Skeletal muscle cell (primary cell): ENCODE results near the gene MTA3.
"Not testable (repeated sequence)": the region's sequence is repeated elsewhere in the genome, so short reads cannot be mapped to it uniquely, and the experiment has no call there.

Source experiments
- DNase-seq: peaks from one replicate; pipeline ENCODE4 v3.0.0-alpha.2; 2010; ENCODE audit warnings: low read depth
- H3K4me3 ChIP-seq: 2 replicates; pipeline ENCODE4 v1.5.1; 2011; ENCODE audit warnings: low read depth, mild to moderate bottlenecking, control low read depth, low read length, moderate library complexity

The MTA3 gene

DNA sequence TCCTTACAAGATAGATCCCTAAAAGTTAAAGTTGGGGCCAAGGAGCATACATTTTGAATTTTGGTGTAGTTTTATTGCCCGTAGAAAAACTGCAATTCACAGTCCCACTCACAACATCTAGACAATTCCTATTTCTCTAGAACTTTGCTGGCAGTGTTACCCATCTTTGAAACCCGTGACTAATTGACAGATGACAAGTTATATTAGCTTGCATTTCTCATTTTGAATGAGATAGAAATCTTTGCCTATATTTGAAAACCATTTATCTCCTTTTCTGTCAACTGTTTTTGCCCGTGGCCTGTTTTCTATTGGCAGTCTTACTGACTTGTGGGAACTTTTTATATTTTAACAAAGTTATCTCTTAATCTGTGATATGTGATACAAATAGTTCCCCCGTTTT, 145.5 kb downstream of the MTA3 start:
- no peak for DNase-seq
- H3K4me3 ChIP-seq: no peak overlapping the region

DNA sequence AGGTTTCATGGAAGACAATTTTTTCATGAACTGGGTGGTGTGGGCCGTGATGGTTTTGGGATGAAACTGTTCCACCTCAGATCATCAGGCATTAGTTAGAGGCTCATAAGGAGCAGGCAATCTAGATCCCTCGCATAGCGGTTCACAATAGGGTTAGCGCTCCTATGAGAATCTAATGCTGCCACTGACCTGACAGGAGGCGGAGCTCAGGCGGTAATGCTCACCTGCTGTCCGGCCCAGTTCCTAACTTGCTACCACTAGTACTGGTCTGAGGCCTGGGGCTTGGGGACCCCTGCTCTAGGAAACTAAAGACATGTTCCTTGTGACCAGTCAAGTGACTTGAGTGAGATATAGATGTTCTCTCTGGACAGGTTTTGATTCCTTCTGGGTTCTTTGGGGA, 146.3 kb downstream of the MTA3 start:
- DNase-seq: no peak
- no peak overlapping the region for H3K4me3 ChIP-seq

DNA sequence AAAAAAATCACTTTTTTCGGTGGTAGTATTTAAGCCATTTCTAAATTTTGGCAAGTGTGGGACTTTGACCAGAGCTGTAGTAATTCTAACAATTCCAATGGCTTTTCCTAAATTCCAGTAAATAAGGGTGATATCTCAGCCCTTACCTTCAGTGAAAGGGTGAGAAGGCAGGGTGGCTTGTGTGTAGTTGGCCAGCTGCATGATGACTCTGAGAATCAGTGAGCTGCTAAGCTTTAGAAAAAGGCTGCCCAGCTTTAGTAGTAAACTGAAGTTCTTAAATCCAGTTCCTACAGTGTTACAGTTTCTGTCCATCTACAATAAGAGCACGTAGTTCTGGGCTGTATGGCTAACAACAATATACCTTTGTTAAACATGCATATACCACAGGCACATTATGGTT, 153.5 kb downstream of the MTA3 start:
- DNase-seq: no peak
- H3K4me3 ChIP-seq: no peak overlapping the region

DNA sequence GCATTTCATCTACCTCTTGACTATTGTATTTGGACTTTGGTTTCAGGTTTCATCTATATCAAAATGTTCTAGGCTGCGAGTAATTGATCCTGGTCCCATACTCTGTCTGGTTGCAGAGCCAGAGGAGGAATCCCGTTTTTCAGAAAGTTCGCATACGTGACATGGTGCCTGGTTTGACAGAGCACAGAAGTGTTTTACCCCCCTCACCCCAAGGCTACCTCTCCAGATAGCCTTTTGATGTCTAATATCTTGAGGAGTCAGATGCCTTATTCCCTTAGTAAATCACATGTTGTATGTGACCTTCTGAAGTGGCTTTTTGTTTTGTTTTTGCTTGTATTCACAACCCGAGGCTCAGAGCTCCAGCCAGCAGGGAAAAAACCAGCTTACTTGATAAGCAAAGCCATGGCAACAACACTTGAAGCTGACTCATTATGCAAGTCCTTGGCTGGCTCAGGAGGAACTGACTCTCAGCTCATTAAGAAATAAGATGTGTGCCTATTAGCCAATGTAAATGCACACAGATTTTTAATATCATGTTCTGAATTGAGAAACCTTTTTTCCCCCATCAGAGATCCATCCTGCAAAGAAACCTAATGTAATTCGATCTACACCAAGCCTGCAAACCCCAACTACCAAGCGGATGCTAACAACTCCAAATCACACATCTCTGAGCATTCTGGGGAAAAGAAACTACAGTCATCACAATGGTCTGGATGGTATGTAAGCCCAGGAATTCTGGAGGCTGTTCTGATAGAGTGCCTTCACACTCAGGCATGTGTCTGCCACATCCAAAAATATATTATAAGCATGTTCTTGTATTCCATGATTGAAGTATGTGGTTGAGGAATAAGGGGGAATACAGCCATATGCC, 154.1 kb downstream of the MTA3 start:
- no peak overlapping the region for H3K4me3 ChIP-seq

DNA sequence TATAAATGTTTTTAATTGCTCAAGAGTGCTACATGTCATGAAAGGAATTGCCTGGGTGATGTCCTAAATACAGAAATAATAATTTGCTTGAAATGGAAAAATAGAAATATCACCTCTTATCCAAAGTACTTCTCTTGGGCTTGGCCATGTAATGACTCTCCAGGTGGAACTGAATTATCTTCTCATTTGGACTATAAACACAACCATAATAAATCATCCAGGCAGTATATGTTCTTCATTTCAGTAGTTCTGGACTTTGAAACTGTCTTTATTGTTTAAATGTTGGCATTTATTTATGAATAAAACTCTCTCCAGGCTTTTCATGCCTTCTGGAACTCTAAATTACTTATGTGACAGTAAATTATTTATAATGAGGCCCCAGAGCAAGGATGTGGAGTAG, 155.0 kb downstream of the MTA3 start:
- H3K4me3 ChIP-seq: no peak overlapping the region
- no peak for DNase-seq

More for the DNA sequence above, 154.1 kb downstream of the MTA3 start:
- DNase-seq: peak; percentile 69

DNA sequence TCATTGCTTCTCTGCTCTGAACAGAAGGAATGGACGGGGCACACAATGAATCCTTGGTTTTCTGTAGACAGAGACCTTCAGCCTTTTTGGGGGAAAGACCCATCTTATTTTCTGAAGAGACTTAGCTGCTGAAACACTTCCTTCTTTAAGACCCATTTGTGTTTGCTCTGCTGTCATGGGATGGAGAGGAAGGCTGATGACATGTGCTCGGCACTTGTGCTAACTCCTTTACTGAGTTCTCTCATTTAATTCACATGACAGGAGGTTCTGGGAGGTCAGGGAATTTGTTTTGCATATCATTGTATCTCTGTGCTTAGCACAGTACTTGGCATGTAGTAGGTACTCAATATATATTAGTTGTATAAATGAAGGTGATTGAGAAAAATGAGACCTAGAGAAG, 156.5 kb downstream of the MTA3 start:
- DNase-seq: no peak
- no peak overlapping the region for H3K4me3 ChIP-seq

DNA sequence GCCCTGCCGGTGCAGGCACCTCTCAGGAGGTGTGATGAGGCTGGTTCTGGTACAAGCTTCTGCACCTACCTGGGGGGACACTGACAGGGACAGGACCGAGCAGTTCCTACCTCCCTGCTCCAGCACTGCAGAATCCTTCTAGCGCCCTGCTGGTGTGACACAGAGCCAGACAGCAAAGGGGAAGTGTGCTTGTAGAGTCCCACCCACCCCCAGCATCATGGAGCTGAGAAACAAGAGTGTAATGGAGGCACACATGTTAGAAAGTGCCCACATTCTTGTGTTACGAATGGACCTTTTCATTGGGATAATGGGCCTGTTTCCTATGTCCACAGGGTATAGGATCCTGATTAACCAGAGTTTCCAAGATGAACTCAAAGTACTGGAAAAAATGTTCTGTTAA, 157.2 kb downstream of the MTA3 start:
- no peak overlapping the region for H3K4me3 ChIP-seq
- DNase-seq: no peak

DNA sequence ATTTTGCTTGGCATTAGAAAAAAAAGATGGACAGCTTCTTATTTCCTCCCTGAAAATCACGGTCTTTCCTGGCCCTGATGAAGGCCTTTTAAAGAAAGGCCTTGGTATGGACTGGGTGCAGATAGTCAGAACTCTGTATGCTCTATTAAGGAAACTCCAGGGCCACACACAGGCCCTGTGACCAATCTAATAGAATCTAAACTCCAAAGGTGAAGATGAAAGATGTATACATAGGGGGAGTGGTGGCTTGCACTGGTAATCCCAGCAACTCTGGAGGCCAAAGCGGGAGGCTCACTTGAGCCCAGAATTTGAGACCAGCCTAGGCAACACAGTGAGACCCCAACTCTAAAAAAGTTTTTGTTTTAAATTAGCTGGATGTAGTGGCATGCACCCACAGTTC, 158.2 kb downstream of the MTA3 start:
- H3K4me3 ChIP-seq: no peak overlapping the region
- no peak for DNase-seq

DNA sequence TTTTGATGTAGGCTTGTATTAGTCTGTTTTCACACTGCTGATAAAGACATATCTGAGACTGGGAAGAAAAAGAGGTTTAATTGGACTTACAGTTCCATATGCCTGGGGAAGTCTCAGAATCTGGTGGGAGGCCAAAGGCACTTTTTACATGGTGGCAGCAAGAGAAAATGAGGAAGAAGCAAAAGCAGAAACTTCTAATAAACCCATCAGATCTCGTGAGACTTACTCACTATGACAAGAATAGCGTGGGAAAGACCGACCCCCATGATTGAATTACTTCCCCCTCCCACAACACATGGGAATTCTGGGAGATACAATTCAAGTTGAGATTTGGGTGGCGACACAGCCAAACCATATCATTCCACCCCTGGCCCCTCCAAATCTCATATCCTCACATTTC, 162.9 kb downstream of the MTA3 start:
- H3K4me3 ChIP-seq, DNase-seq: not testable (repeated sequence)

DNA sequence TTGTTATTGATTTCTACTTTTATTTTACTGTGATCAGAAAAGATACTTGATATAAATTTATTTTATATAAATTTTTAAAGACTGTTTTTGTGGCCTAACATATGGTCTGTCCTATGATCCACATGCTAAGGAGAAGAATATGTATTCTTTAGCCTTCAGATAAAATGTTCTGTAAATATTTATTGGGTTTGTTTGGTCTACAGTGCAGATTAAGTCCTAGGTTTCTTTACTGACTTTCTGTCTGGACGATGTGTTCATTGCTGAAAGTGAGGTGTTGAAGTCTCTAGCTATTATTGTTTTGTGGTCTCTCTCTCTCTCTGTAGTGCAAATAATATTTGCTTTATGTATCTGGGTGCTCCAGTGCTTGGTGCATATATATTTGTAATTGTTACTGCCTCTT, 165.4 kb downstream of the MTA3 start:
- no peak for DNase-seq
- H3K4me3 ChIP-seq: no peak overlapping the region

DNA sequence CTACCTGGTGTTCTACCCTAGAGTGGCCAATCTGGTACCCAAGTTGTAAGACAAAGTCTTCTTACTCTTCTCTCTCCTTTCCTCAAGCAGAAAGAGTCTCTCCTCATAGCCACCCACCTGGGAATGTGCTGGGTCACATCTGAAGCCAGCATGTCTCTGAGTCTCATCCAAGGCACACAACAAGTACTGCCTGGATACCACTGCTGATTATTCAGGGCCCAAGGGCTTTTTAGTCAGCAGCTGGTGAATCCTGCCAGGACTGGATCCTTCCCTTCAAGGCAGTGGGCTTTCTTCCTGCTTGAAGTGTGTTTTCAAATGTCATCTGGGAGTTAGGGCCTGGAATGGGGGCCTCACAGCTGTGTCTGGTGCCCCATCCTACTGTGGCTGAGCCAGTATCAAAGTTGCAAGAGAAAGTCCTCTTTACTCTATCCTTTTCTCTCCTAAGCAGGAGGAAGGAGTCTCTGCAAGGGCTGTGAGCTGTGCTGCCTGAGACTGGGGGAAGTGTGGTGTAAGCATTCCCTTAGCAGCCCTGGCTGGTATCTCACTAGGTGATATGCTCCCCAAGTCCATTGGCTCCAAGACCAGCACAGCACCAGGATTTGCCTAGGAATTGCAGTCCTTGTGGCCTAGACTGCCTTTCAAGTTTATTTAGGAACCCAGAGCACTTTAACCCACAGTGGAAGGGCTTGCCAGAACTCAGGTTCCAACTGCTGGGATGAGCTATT, 168.3 kb downstream of the MTA3 start:
- H3K4me3 ChIP-seq: no peak overlapping the region
- DNase-seq: no peak

DNA sequence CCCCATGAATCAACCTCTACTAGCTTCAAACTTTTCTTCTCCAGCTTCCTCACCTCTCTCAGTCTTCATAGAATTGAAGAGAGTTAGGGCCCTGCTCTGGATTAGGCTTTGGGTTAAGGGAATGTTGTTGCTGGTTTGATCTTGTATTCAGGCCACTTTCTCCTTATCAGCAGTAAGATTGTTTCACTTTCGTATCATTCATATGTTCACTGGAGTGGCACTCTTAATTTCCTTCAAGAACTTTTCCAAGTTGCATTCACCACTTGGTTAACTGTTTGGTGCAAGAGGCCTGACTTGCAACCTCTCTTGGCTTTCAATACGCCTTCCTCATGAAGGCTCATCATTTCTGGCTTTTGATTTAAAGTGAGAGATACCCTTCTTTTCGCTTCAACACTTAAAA, 172.7 kb downstream of the MTA3 start:
- DNase-seq: no peak
- no peak overlapping the region for H3K4me3 ChIP-seq

DNA sequence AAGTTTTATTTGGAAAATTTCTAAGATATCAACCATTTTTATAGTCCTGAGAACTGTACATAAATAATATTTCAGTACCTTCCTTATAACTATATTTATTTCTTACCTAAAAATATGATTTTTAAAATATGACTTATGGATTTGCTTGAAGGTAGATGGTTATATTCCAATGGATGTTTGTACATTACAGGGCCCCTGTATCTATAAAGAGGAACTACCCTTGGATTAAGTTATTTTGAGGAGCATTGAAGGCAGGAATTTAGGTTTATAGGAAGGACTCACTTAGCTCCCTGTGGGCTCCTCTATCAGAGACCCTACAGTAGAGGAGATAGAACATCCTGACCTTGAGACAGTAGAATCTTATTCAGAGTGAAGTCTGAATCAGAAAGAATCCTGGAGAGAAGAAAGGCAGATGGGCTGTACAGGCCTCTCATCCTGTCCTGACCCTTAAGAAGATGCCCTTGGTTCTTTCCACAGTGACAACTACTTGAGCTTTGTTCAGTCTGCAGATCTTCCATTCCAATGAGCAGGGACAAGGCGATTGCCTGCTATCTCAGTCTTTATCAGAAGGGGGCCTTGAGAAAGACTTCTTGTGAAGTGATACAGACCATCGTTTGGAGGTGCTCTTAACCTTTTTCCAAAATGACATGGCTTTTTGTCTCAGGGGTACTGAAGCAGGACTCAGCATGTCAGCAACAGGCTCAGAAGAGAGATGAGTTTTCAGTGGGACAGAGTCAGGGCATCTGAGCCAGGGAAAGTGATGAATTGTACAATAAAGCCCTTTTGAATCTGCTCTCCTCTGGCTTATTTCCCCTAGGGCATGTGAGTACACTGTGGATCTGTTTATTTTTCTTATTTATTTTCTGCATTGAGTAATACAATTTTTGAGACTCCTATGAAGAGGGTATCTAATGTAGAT, 174.6 kb downstream of the MTA3 start:
- DNase-seq: no peak
- no peak overlapping the region for H3K4me3 ChIP-seq

DNA sequence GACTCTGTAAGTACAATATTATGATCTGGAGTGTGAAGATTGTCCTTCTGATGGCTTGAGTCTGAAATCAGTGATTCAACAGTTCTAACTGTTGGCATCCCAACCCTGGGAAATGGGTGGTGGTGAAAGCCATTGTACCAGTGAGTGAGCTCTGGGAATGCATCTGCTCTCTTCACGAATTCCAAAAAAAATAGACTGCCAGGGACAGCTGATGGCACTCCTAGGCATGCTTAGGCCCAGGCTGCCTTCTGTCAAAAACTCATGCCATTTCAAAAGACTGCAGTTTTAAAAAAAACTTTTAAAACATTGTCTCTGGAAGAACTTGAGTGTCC, 175.2 kb downstream of the MTA3 start:
- H3K4me3 ChIP-seq: no peak overlapping the region
- DNase-seq: no peak

DNA sequence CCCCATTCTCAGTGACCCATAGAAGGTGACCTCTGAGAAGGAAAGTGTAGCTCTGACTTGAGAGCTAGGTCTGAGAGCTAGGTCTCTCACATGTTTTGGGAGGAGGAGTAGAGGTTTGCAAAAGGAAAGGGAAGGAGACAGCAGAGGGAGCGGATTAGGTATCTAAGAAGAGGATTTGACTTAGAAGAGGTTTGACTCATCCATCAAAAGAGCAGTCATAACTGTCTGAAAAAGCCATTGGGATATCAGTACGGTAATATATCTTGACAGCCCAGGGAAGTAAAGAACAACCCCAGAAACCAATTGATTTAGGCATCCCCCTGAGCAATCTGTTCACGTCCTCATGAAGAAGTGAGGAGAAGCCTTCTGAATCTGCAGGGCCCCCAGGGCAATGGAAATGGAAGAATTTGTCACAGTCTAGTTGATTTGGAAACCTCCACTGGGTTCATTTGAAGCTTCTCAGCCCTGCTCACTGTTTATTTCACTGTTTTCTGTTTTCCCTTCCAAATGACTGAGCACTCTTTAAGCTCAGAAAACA, 176.2 kb downstream of the MTA3 start:
- no peak for DNase-seq
- no peak overlapping the region for H3K4me3 ChIP-seq

DNA sequence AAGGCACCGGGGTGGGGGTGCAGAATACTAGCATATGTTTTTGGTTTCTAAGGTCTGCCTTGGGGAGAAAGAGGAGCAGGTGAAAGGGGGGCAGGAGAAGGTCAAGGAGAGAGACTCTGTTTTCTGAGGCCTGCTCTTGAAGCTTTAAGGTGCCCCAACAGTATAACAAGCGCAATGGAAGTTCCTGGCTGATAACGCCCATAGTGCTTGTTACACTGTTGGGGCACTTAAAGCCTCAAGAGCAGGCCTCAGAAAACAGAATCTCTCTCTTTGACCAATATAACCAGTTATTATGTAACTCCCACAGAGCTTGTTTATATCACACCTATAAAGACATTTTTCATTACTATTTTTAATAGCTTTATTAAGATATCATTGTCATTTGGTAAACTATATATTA, 179.0 kb downstream of the MTA3 start:
- DNase-seq: no peak
- H3K4me3 ChIP-seq: no peak overlapping the region

DNA sequence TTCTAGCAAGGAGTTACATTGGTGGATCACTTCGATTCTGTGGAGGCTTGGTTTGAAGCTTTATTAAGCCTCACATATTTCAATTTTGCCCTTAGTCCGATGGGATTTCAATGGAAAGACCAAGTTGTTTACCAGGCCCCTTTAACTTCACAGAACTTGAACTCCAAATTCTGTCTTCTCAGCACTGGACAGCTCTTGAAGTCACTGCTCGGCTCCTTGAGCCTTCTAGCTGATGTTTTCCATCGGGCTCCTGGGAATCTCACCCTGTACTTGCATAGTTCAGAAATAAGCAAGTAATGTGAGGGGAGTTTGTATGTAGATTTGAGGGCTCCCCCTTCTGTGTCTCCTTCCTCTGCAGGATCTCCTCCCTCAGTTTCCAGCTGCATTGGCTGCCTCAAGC, 180.4 kb downstream of the MTA3 start:
- H3K4me3 ChIP-seq: no peak overlapping the region
- no peak for DNase-seq

DNA sequence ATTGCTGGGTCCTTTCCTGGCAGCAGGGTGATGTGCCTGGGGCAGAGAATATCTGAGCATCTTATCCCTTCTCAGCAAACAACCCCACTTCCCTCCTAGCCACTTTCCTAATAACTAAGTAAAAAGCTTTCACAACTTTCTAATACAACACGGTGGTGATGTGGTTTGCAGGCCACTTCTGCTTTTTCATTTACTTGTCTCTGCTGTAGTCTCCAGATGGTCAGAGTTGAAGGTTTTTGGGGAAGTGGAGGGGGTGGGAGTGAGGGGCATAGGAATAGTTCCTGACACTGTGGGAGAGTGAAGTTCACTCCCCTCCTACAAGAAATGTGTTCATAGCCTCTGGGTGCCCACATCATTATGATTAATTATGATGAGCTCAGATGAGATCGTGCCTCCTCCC, 183.9 kb downstream of the MTA3 start:
- DNase-seq: no peak

DNA sequence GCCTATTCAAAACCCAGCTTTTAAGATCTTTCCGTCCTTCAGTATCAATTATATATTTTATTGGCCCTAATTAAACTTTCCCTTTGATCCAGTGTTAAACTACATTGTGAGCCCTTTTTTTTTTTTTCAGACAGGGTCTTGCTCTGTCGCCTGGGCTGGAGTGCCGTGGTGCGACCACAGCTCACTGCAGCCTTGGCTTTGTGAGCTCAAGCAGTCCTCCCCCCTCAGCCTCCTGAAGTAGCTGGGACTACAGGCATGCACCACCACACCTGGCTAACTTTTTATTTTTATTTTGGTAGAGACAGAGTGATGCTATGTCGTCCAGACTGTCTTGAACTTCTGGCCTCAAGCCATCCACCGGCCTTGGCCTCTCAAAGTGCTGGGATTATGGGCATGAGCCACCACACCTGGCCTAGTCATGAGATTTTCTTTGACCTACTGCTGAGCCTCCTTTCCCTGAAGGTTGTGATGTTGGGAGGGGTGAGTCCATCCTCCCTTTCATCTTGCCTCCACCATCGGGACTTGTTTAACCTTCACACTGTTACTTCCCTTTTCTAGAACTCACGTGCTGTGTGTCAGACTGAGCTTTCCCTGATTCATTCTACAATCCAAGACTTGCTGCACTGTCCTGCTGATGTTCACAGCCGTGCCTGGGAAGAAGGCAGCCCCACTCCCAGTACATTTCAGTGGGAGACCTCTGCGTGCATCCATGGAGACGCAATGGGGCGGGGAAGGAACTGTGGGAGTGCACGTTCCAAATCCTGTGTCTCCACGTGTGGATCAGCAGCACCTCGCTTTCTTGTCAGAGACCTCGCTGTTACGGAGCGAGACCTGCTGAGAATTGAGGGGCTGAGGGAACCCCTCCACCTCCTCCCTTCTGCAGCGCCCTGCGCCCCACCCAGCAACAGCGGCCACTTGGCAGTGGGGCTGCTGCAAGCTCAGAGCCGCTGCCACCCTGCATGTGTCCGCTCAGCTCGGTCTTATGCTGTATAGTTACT, 184.7 kb downstream of the MTA3 start:
- H3K4me3 ChIP-seq: no peak overlapping the region
- DNase-seq: no peak

More for the DNA sequence above, 183.9 kb downstream of the MTA3 start:
- H3K4me3 ChIP-seq: no peak overlapping the region
